HCT116 (cell line): Measurements from ENCODE around the gene GALNT16.

Experiments used
- CEBPB ChIP-seq: IDR thresholded peaks from 2 replicates; pipeline ENCODE4 v1.6.1; 2012; ENCODE audit warnings: low read depth
- CTCF ChIP-seq, 3 experiments: fragments of 200-600 bp in 1 of 3; sonication (generic) in 1 of 3; IDR thresholded peaks in 2 of 3; conservative IDR thresholded peaks in 1 of 3; 2 replicates each; pipeline ENCODE4 v1.5.1; 2012 to 2017; ENCODE audit warnings: low read depth in 2 of 3, low read length in 2 of 3, antibody characterized with exemption in 1 of 3, borderline replicate concordance in 1 of 3, control low read depth in 1 of 3, mild to moderate bottlenecking in 1 of 3, mixed read lengths in 1 of 3, mixed run types in 1 of 3, moderate library complexity in 1 of 3; ENCODE audit not compliant: insufficient read depth in 1 of 3
- ELF1 ChIP-seq: IDR thresholded peaks from 2 replicates; pipeline ENCODE4 v1.6.1; 2012; ENCODE audit warnings: low read depth, borderline replicate concordance
- EZH2 ChIP-seq: fragments of 200-600 bp; sonication (generic); IDR thresholded peaks from 2 replicates; pipeline ENCODE4 v1.6.1; 2017; ENCODE audit warnings: antibody characterized with exemption, mixed run types
- EZH2phosphoT487 ChIP-seq: fragments of 200-600 bp; IDR thresholded peaks from 2 replicates; pipeline ENCODE4 v1.6.1; 2018; ENCODE audit warnings: antibody characterized with exemption, borderline replicate concordance
- MAX ChIP-seq: IDR thresholded peaks from 2 replicates; pipeline ENCODE4 v1.6.1; 2012
- POLR2A ChIP-seq: IDR thresholded peaks from 2 replicates; pipeline ENCODE4 v1.7.0; 2011; ENCODE audit warnings: borderline replicate concordance; ENCODE audit not compliant: insufficient read depth, insufficient read length; ENCODE audit errors: extremely low read depth
- SIN3A ChIP-seq: IDR thresholded peaks from 2 replicates; pipeline ENCODE4 v1.6.1; 2012; ENCODE audit warnings: low read depth
- SP1 ChIP-seq: IDR thresholded peaks from 2 replicates; pipeline ENCODE4 v1.6.1; 2012; ENCODE audit warnings: low read depth

- no peak for TF ChIP-seq EZH2phosphoT487
- TF ChIP-seq SP1 = no peak
- no peak for TF ChIP-seq CEBPB
- no peak for TF ChIP-seq EZH2
- TF ChIP-seq CTCF (IDR thresholded peaks at IDR 0.05 in 2 of 3, conservative IDR thresholded peaks at IDR 0.05 in 1 of 3; ENCODE audit: borderline replicate concordance in 1 of 3, insufficient read depth in 1 of 3, low read depth in 2 of 3, low read length in 2 of 3) = peak; percentile 43 to 67 (median 64)
- no peak for TF ChIP-seq MAX
- no peak for TF ChIP-seq SIN3A
- TF ChIP-seq POLR2A = no peak
- TF ChIP-seq ELF1 = no peak
Measured at GRCh38 chr14:69260861-69261564, 1.1 kb downstream of the GALNT16 start.
